ENCODE measurements around the gene APRT.
"Not testable (repeated sequence)": the region's sequence is repeated elsewhere in the genome, so short reads cannot be mapped to it uniquely, and the experiment has no call there.

Gene APRT

DNA sequence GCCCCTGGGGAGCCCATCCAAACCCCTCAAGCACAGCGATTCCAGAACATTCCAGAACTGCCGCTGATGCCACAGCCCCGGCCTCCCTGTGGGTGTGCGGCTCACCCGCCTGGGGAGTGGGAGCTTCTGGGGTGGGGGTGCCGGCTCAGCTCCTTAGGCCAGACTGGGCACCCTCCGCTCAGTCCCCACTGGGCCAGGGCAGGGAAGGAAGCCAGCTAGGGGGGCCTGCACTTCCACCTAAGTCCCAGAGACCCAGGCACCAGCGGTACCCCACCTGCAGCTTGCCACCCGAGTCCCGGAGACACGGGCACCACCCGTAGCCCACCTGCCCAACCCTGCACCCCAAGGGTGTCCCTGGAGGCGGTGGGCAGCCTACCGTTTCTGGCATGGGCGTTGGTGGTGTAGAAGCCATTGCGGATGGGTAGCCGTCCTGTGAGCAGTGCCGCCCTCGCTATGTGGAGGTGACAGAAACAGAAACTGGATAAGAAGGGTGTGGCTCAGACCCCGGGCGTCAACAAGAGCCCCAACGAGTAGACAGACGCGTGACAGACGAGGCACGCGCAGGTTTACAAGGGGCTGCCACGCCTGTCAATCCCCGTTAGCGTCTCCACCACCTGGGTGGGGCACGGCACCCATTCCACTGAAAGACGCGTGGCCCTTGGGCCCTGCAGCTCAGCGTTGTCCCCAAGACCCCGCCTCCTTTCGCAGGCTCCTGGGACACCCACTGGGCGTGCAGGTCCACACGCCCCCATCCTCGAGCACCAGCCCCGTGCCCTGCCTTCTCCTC, 30.0 kb upstream of the APRT start:
- no peak for DNase-seq (ENCODE audit: low spot score)

DNA sequence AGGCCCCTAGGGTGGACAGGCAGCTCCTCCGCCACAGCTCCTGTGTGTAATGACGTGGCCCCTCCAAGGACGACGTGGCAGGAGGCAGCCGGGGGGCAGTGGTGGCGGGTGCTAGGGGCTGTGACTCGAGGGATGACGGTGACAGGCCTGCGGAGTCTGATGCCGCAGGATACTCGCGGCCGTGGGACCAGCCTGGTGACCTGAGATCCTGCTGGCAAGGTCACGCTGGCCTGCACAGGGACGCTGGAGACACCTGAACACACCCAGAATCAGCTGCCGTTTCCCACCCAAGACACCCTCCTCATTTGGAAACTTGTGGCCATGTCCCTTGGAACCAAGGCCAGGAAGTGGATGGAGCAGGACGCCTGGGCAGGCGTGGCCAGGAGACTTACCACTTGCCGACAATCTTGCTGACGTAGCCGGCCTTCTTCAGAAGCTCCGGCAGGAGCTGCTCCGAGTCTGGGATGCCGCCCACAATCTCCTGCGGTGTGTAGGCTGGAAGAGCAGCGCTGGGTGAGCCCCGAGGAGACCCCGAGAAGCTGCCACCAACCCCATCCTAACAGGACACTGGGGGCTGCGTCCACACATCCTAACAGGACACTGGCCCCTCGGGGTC, 29.0 kb upstream of the APRT start:
- DNase-seq (ENCODE audit: low spot score), result no peak

DNA sequence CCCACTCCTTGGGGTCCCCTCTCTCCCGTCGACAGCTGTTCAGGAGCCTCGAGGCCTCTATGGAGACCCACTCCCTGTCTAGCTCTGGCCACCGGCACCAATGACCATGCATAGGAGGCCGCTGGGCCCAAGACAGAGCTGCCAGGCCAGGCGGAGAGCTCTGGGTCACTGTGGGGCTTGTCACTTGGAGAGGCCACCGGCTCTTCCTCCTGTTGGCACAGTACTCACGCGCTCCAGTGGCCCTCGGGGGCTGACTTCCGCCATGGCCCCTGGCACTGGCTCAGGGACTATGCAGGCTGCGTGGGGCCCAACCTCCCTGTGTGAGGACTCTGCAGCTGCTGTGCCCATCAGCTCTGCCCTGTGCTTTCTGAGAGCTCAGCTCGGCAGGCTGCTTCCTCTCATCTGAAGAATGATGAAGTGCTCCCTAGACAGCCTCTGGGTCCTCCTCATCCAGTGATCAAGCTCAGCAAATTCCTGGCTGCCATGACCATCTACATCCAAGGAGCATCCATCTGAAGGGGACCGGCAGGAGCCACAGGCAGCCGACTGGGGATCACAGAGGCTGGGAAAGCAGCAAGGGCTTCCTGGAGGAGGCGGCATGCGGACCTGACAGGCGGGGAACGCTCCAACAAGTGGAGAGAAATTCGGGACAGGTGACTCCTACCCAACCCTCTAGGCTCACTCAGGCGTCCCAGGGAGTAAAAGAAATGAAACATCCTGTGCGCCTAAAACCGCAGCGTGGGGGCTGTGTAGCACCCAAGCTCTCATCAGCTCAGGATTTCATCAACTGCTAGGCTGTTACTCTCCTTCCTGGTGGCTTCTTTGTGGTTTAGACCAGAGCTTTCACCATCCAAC, 28.2 kb upstream of the APRT start:
- no peak for DNase-seq (ENCODE audit: low spot score)

DNA sequence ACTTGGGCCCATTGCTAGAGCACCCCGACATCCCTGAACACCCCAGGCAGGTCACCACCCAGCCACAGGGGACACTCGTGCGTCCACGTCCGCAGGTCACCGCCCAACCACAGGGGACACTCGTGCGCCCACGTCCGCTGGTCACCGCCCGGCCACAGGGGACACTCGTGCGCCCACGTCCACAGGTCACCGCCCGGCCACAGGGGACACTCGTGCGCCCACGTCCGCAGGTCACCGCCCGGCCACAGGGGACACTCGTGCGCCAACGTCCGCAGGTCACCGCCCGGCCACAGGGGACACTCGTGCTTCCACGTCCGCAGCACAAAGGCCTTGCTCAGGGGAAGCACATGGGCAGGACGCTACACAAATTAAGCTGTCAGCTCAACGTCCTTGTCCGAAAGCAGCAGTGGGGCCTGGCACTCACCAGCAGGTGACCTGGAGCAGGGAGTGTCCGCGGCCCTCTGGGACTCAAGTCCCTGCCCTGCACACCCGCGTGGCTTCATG, 27.4 kb upstream of the APRT start:
- no peak for DNase-seq (ENCODE audit: low spot score)

DNA sequence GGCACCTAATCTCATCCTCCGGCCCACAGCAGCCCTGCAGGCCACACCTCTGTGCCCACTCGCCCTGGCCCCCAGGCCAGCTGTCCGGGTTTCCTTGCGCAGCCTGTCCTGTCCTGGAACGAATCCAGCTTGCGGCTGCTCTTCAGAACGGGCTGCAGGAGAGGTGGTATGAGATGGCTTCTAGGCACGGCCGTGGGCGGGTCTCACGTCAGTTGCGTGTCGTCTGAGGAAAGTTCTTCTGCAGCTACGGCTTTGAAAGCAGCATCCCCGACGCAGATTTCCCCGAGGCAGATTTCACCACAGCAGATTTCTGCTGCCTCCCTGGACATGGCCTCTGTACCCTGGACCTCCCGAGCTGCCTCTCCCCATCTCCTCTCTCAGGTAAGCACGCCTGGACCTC, 26.8 kb upstream of the APRT start:
- no peak for DNase-seq (ENCODE audit: low spot score)

DNA sequence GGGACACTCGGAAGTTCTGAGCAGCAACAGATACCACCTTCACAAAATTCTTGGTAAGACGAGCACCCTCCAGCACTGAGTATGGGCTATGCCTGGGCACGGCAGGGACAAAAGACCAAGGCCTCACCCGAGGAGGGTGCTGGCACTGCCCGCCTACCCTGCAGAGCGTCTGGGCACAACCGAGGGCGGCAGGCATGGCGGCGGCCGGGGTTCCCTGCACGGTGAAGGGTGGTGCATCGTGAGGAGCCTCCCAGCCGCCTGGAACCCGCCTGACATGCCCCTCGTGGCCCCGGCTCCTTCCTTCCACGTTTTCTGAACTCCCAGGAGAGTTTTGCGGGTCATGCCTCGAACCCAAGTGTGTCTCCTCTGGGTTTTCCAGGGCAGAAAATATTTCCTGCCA, 26.1 kb upstream of the APRT start:
- no peak for DNase-seq (ENCODE audit: low spot score)

DNA sequence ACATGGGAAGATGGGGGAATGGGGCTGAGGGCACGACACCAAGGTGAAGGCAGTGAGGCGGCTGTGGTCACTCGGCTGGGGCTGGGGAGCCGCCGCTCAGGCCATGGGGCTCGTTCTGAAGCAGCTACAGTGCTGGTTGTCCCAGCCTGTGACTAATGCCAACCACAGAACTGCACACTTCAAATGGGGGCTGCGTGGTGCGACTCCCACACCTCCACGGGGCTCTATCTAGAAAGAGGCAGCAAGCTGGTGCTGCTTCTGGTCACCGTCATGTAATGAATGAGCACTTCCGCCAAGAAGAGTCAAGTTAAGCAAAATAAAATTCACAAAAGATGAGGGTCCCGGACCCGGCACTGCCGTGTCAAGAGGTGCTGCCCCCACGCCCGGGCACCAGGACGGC, 25.1 kb upstream of the APRT start:
- DNase-seq (ENCODE audit: low spot score), result no peak

DNA sequence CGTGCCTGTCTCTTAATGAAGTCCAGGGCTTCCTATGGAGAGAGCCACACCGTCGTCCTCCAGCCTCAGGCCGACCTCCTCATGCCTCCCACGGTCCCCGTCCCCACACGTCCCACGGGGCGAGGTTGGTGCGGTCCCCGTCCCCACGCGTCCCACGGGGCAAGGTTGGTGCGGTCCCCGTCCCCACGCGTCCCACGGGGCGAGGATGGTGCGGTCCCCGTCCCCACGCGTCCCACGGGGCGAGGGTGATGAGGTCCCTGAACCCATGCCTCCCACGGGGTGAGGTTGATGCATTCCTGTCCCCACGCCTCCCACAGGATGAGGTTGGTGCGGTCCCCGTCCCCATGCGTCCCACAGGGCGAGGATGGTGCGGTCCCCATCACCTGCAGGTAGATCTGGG, 24.1 kb upstream of the APRT start:
- DNase-seq (ENCODE audit: low spot score), result no peak

DNA sequence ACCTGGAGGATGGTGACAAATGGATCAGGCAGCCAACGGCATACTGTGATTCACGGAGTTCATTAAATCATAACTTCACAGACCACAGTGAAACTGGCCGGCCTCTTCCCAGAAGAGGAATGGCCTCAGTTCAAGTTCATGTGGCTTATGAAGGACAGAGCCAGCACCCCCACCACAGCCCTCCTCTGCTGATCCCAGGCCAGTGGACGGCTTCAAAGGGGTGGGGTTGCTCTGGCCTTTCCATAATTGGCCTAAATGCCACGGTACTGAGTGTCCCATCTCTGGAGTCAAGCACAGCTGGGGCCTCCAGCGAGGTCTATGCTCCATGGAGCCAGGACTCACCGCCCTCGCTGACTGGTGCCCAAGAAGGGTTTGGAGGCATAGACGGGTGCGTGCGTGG, 23.7 kb upstream of the APRT start:
- DNase-seq (ENCODE audit: low spot score), result no peak

DNA sequence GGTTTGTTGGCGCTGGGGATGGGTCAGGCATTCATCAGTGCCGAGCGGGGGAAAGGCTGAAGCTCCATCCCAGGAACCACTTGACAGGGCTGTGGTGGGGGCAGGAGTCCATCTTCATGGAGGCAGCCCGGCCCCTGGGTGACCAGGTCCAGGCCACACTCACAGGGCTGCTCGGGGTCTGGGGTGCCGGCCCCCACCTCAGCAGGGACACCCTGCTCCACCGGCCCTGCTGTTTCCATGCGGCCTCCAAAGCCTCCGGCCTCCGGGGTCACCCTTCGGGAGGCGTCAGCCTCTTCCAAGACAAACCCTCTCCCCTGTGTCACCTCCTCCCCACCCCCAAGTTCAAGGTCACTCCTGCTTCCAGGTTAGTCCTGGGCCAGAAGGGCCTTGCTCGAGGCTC, 22.9 kb upstream of the APRT start:
- no peak for DNase-seq (ENCODE audit: low spot score)

DNA sequence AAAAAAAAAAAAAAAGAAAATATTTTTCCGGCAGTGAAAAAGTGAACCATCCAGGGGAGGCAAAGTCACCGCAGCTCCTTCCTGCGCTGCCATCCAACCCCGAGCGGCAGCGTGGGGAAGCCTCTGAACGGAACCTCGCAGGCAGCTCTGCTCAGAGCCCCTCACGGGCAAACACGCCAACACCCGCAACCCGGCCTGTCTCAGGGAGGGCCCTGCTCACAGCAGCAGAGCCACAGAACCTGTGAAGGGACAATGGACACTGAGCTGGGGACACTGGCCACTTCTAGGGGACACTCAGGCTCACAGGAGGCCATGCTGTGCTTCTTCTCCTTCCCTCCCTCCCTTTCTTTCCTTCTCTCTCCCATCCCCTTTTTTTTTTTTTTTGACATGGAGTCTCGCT, 21.4 kb upstream of the APRT start:
- no peak for DNase-seq (ENCODE audit: low spot score)

DNA sequence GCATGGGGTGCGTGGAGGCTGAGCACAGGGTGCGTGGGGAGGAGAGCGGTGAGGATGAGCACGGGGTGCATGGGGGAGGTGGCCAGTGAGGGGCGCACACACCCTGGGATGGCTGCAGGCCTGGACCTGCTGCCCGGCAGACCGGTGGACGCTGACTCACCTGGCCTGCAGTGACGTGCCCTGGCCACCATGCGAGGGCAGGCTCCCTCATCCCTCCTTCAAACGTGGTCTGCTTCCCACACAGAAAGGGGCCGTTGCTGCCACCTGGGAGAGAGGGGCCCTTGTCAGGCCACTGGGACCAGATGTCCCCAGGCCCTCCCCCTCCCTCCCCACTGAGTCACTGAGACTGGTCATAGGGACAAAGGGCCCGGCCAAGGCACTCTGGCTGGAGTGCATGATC, 20.1 kb upstream of the APRT start:
- no peak for DNase-seq (ENCODE audit: low spot score)

DNA sequence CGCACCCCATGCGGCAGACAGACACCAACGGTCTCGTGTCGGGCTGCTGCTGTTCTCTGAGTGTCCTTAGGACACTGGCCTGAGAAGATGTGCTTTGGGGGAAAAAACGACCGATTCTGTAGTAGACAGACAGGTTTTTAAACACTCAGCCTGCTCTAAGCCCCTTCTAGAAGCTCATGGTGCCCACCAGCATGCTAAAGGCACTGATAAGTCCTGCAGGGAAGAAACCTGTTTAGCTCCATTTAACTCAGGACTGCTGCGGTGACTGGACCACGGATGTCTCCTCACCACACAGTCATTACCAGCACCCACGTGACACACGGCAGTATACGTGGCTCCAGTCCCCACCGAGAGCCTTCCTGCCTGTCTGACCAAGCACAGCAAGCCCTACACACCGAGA, 19.1 kb upstream of the APRT start:
- DNase-seq (ENCODE audit: low spot score), result no peak

DNA sequence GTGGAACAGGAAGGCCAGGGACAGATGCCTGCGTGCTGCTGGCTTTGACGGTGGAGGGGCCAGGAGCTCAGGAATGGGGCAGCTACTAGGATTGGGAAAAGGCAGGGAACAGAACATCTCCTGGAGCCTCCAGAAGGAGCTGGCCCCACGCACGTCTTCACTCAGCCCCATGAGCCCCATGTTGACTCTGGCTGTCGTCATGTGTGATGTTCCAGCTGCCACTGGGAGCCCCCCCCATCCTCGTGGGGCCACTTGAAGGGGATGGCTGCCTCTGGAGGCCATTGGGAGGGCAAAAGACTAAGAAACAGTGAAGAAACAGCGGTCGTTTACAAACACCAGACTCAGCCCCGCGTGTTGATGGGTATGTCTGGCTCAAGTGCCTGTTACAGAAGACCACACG, 18.5 kb upstream of the APRT start:
- DNase-seq (ENCODE audit: low spot score), result no peak

DNA sequence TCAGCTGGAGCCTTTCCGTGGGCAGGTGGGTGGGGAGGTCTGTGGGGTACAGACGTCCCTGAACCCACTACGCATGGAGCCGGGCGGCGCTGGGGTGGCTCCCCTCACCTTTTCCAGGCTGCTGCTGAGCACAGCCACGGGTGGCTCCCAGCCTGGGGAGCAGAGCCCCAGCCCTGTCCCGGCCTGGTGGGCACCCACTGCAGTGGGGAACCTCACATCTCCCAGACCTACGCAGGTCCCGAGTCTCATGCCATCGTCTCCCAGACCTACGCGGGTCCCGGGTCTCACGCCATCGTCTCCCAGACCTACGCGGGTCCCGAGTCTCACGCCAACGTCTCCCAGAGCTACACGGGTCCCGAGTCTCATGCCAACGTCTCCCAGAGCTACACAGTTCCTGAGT, 17.0 kb upstream of the APRT start:
- DNase-seq (ENCODE audit: low spot score), result no peak

DNA sequence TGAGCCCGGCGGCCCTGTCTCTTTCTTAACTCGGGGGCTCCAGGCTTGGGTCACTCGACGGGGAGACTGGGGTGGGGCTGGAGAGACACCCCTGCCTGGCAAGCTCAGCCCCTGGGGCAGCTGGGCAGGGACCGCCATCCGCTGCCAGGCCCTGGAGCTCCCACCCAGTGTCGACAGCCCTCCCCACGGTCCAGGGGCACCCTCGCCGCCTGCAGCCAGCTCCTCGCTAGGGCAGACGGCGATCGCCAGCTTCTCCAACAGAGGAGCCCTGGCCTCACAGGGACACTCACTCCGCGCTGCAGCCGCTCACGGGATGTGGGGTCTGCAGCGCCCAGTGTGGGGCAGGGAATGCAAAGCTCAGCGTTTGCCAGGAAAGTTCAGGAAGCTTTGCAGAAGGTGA, 16.0 kb upstream of the APRT start:
- no peak for DNase-seq (ENCODE audit: low spot score)

DNA sequence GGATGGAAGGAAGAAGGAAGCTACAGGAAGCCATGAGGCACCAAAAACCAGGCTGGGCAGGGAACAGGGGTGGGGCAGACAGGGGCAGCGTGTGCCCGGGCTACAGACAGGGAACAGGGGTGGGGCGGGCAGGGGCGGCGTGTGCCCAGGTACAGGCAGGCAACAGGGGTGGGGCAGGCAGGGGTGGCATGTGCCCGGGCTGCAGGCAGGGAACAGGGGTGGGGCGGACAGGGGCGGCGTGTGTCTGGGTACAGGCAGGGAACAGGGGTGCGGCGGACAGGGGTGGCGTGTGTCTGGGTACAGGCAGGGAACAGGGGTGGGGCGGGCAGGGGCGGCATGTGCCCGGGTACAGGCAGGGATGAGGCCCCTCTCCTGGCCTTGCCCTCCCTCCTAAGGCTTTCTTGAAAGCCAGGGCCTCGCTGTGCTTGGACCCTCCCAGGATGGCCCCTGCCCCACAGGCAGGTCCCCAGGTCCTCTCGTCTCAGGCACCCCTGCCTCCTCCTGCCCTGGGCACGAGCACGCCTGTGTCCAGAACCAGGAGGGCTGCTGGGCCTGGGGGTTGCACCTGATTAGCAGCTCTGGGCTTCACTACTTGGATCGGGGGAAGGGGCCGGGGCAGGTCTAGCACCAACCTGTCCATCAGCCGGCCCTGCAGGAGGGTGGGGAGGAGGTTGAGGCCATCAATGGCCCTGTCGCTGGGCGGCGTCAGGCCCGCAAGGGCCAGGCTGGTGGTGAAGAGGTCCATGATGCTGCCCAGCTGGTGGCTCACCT, 14.5 kb upstream of the APRT start:
- DNase-seq (ENCODE audit: low spot score), result no peak

DNA sequence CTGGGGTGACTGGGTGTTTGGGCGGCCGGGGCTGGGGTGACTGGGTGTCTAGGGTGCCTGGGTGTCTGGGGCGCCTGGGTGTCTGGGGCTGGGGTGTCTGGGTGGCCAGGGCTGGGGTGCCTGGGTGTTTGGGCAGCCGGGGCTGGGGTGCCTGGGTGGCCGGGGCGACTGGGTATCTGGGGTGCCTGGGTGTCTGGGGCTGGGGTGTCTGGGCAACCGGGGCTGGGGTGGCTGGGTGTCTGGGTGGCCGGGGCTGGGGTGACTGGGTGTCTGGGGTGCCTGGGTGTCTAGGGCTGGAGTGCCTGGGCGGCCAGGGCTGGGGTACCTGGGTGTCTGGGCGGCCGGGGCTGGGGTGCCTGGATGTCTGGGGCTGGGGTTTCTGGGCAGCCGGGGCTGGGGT, 13.4 kb upstream of the APRT start:
- no peak for DNase-seq (ENCODE audit: low spot score)

DNA sequence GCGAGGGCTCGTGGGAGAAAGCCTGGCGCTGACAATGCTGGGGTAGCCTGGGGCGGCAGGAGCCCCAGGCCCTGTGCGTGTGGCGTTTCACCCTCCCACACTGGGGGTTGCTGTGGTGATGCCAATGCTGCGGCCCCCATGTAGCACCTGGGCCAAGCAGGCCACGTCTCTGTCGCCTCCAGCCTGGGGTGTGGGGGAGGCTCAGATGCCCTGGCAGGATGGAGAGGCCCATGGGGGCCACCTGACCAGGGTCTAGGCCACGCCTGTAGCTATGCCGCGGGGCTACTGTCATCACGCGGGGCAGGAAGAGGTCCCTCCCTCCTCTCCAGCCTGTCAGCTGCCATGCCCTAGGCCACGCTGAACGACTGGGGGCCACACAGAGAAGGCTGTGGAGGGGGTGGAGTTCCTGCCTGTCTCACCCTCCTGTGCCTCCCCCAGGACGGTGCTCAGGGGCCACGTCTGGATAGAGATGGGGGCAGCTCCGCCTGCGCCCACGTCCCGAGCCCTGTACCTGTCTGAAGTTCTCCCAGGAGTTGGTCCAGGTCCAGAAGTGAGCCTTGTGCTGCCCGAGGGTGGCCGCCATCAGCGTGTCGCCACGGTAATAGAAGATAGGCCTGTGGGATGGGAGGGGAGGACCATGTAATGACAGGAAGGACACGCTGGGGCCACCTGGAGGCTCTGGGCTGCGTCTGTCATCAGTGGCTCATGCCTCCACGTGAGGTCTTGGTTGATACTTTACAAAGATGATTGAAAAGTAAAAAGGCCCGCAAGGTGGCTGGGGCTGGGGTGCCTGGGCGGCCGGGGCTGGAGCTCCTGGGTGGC, 12.7 kb upstream of the APRT start:
- no peak for DNase-seq (ENCODE audit: low spot score)

DNA sequence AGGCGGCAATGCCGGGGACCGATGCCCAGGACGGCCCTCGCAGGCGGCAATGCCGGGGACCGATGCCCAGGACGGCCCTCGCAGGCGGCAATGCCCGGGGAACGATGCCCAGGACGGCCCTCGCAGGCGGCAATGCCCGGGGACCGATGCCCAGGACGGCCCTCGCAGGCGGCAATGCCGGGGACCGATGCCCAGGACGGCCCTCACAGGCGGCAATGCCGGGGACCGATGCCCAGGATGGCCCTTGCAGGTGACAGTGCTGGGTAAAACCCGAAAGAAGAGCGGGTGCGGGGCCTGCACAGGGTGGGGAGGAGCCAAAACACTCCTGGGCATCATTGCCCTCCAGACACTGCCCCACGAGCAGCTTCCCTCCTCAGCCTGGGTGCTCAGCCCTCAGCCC, 11.9 kb upstream of the APRT start:
- DNase-seq (ENCODE audit: low spot score), result not testable (repeated sequence)

DNA sequence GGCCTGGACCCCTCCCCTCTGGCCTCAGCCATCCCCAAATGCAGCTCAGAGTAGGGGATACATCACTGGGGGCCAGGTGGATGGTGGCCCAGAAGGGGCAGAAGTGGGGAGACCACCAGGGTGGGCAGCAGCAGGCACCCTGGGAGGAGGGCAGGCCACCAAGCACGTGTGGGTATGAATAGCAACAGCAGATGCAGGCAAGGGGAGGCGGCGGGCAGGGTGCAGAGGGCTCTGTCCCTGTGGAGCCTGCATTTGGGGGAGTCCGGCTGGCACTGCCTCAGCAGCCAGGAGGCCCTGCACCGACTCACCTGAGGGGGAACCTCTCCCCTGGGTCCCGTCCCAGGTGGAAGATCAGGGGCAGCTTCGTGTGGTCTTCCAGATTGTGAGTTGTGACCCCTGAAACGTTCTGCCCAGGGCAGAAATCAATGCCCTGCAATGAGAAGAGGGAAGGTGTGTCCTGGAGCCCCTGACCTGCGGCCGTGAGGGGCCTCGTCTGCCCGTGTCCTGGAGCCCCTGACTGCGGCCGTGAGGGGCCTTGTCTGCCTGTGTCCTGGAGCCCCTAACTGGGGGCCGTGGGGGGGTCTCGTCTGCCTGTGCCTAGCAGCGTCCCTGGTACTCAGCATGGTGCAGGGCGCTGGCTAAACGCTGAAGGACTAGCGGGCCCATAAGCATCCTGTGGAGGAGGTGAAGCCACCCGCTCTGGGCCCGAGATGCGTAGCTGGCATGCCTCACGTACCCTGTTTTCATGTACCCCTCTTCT, 10.7 kb upstream of the APRT start:
- DNase-seq (ENCODE audit: low spot score), result no peak
